ENCODE measurements around the gene ZNF385C.

ZNF385C gene

DNA sequence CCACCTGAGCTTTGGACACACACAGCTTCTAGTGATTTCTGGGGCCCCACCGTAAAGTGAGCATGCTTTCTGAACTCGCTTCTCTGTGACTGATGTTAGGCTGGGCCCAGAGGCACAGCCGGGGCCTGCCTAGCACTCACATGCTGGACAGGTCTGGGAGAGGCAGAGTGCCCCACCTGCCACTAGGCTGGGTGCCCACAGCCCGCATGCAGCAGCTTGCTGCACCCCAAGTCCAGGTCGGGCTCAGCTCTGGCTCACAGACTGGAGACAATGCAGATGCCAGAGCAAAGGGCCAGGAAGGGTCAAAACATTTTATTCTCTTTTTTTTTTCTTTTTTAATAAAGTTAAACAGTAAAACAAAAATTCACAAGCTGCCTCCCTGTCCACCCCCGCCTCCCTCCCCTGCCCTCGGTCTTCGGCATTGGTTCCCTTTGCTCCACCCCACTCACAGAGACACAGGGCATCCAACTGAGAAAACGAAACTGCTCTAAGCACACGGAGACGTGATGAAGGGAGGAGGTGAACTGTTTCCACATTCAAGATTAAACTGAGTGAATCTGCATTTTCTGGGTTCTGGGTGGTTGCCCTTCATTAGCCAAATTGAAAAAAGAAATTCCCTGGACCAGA is 122.0 kb downstream of the ZNF385C start:
- Histone ChIP-seq H3K4ac (ENCODE audit: low read depth, low read length) (no peak overlapping the region), H3K36me3 (ENCODE audit: control insufficient read depth, insufficient read depth, low read length) (peaks cover 14% of the 10 kb centered on the region), H4K8ac (ENCODE audit: low read depth, low read length) (no peak overlapping the region), H3K79me1 (ENCODE audit: low read length) (no peaks in the 10 kb centered on the region), H2BK15ac (replicated peaks; ENCODE audit: low read depth) (no peak overlapping the region), H2AK5ac (ENCODE audit: low read length) (no peak overlapping the region), H3K27me3 (ENCODE audit: insufficient read depth, low read length, poor library complexity) (no peaks in the 10 kb centered on the region), H3K4me2 (ENCODE audit: low read length) (no peak overlapping the region), H3K18ac (ENCODE audit: low read length) (no peak overlapping the region), H3K79me2 (ENCODE audit: control insufficient read depth, insufficient read depth, low read length) (no peaks in the 10 kb centered on the region), H2BK5ac (ENCODE audit: low read length) (no peak overlapping the region), H3K27ac (ENCODE audit: low read depth, low read length) (no peak overlapping the region), H2BK120ac (ENCODE audit: low read depth, low read length) (no peak overlapping the region), H3K56ac (ENCODE audit: low read length) (no peak overlapping the region), H3K9ac (ENCODE audit: low read length) (no peak overlapping the region), H4K5ac (ENCODE audit: low read length) (no peak overlapping the region), H3K4me3 (ENCODE audit: low read length) (no peak overlapping the region), H3K4me1 (ENCODE audit: control insufficient read depth, low read depth, low read length) (no peaks in the 10 kb centered on the region), H3K23ac (ENCODE audit: low read length) (no peak overlapping the region)
- no peak for DNase-seq
- WGBS (ENCODE audit: extremely low coverage, insufficient coverage, low lambda C conversion rate), result no CpG with 5 or more reads among the region's 11 CpGs

Data from mesendoderm (in vitro differentiated cells).